Measurements from ENCODE around the gene HORMAD1.

The HORMAD1 gene

DNA sequence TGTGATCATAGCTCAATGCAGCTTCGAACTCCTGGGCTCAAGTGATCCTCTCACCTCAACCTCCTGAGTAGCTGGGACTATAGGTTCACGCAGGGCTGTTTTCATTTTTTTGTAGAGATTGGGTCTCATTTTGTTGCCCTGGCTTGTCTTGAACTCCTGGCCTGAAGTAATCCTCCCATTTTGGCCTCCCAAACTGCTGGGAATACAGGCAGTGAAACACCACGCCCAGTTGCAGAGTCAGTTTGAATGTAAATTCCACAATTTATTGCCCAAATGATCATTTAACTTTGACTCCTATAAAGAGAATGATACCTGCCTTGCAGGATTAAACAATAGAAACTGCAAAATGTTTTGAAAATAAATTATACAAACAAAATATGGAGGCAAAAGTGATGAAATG, 34.4 kb downstream of the HORMAD1 start (continued):
- TF ChIP-seq, protein P1, sequence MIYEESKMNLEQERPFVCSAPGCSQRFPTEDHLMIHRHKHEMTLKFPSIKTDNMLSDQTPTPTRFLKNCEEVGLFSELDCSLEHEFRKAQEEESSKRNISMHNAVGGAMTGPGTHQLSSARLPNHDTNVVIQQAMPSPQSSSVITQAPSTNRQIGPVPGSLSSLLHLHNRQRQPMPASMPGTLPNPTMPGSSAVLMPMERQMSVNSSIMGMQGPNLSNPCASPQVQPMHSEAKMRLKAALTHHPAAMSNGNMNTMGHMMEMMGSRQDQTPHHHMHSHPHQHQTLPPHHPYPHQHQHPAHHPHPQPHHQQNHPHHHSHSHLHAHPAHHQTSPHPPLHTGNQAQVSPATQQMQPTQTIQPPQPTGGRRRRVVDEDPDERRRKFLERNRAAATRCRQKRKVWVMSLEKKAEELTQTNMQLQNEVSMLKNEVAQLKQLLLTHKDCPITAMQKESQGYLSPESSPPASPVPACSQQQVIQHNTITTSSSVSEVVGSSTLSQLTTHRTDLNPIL (CRISPR knock-in tag; IDR thresholded peaks at IDR 0.05; ENCODE audit: low read depth), result no peak
- TF ChIP-seq TCF4 (CRISPR knock-in tag; IDR thresholded peaks at IDR 0.05; ENCODE audit: borderline replicate concordance) (no peak), PPARA (CRISPR knock-in tag; IDR thresholded peaks at IDR 0.05; ENCODE audit: borderline replicate concordance) (no peak)

DNA sequence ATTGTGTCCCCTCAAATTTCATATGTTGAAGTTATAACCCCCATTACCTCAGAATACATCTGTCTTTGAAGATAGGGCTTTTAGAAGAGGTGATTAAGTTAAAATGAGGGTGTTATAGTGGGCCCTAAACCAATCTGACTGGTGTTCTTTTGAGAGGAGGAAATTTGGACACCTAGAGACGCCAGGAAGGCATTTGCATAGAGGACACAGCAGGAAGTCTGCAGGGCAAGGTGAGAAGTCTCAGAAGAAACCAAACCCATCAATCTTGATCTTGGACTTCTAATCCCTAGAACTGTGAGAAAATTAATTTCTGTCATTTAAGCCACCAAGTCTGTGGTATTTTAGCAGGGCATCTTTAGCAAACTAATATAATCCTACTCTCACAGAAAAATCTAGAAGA, 36.8 kb downstream of the HORMAD1 start:
- ATAC-seq, result no peak
- no peak for TF ChIP-seq BACH2 (CRISPR knock-in tag; IDR thresholded peaks at IDR 0.05; ENCODE audit: borderline replicate concordance)
- TF ChIP-seq, protein P1 (CRISPR knock-in tag; IDR thresholded peaks at IDR 0.05; ENCODE audit: low read depth), result no peak
- no peak for TF ChIP-seq ARNTL (CRISPR knock-in tag; IDR thresholded peaks at IDR 0.05; ENCODE audit: borderline replicate concordance, low read depth)
- TF ChIP-seq OSR1 (CRISPR knock-in tag; IDR thresholded peaks at IDR 0.05), result no peak
- TF ChIP-seq PPARA (CRISPR knock-in tag; IDR thresholded peaks at IDR 0.05; ENCODE audit: borderline replicate concordance), result no peak
- TF ChIP-seq, protein P2, sequence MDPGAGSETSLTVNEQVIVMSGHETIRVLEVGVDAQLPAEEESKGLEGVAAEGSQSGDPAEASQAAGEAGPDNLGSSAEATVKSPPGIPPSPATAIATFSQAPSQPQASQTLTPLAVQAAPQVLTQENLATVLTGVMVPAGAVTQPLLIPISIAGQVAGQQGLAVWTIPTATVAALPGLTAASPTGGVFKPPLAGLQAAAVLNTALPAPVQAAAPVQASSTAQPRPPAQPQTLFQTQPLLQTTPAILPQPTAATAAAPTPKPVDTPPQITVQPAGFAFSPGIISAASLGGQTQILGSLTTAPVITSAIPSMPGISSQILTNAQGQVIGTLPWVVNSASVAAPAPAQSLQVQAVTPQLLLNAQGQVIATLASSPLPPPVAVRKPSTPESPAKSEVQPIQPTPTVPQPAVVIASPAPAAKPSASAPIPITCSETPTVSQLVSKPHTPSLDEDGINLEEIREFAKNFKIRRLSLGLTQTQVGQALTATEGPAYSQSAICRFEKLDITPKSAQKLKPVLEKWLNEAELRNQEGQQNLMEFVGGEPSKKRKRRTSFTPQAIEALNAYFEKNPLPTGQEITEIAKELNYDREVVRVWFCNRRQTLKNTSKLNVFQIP (CRISPR knock-in tag; IDR thresholded peaks at IDR 0.05; ENCODE audit: borderline replicate concordance, low read depth), result no peak
- TF ChIP-seq CSDC2 (CRISPR knock-in tag; IDR thresholded peaks at IDR 0.05), result no peak
- no peak for TF ChIP-seq ZNF70 (CRISPR knock-in tag; IDR thresholded peaks at IDR 0.05)
- no peak for TF ChIP-seq TCF4 (CRISPR knock-in tag; IDR thresholded peaks at IDR 0.05; ENCODE audit: borderline replicate concordance)
- no peak for TF ChIP-seq ISL1 (CRISPR knock-in tag; IDR thresholded peaks at IDR 0.05)
- TF ChIP-seq TOX (CRISPR knock-in tag; IDR thresholded peaks at IDR 0.05; ENCODE audit: borderline replicate concordance), result no peak
- no peak for TF ChIP-seq ZNF8 (CRISPR knock-in tag; IDR thresholded peaks at IDR 0.05)

DNA sequence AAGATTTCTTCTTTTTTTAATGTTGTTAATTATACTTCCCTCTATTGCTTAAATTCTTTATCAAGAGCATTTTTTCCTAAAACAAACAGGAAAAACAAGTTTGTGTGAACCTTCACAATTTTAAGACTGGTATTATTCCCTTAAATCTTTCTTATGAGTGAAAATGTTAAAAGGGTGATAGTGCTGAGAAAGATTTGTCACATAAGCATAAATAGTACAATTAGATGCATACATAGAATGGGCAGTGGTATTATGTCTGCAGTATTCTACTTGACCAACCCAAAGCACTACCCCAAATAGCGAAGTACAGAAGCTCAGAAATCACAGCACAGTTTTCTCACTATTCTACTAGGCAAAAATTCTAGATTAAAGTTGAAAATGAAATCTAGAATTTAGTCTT, 41.7 kb downstream of the HORMAD1 start:
- no peak for ATAC-seq
- TF ChIP-seq CSDC2 (CRISPR knock-in tag; IDR thresholded peaks at IDR 0.05), result no peak
- no peak for TF ChIP-seq ZNF565 (CRISPR knock-in tag; conservative IDR thresholded peaks at IDR 0.05; ENCODE audit: low read depth)
- no peak for TF ChIP-seq ESRRG (CRISPR knock-in tag; IDR thresholded peaks at IDR 0.05)
- no peak for TF ChIP-seq BACH2 (CRISPR knock-in tag; IDR thresholded peaks at IDR 0.05; ENCODE audit: borderline replicate concordance)
- TF ChIP-seq ZNF8 (CRISPR knock-in tag; IDR thresholded peaks at IDR 0.05), result no peak
- no peak for TF ChIP-seq ZFP30 (CRISPR knock-in tag; IDR thresholded peaks at IDR 0.05)
- no peak for TF ChIP-seq TCF4 (CRISPR knock-in tag; IDR thresholded peaks at IDR 0.05; ENCODE audit: borderline replicate concordance)
- TF ChIP-seq ISL1 (CRISPR knock-in tag; IDR thresholded peaks at IDR 0.05), result no peak
- TF ChIP-seq GLIS3 (CRISPR knock-in tag; IDR thresholded peaks at IDR 0.05), result no peak
- TF ChIP-seq, protein P3, sequence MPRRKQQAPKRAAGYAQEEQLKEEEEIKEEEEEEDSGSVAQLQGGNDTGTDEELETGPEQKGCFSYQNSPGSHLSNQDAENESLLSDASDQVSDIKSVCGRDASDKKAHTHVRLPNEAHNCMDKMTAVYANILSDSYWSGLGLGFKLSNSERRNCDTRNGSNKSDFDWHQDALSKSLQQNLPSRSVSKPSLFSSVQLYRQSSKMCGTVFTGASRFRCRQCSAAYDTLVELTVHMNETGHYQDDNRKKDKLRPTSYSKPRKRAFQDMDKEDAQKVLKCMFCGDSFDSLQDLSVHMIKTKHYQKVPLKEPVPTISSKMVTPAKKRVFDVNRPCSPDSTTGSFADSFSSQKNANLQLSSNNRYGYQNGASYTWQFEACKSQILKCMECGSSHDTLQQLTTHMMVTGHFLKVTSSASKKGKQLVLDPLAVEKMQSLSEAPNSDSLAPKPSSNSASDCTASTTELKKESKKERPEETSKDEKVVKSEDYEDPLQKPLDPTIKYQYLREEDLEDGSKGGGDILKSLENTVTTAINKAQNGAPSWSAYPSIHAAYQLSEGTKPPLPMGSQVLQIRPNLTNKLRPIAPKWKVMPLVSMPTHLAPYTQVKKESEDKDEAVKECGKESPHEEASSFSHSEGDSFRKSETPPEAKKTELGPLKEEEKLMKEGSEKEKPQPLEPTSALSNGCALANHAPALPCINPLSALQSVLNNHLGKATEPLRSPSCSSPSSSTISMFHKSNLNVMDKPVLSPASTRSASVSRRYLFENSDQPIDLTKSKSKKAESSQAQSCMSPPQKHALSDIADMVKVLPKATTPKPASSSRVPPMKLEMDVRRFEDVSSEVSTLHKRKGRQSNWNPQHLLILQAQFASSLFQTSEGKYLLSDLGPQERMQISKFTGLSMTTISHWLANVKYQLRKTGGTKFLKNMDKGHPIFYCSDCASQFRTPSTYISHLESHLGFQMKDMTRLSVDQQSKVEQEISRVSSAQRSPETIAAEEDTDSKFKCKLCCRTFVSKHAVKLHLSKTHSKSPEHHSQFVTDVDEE (CRISPR knock-in tag; IDR thresholded peaks at IDR 0.05), result no peak
- TF ChIP-seq, protein P1 (CRISPR knock-in tag; IDR thresholded peaks at IDR 0.05; ENCODE audit: low read depth), result no peak
- TF ChIP-seq, protein P2 (CRISPR knock-in tag; IDR thresholded peaks at IDR 0.05; ENCODE audit: borderline replicate concordance, low read depth), result no peak
